HG03342 (cell line): ENCODE measurements around the gene TSGA10IP.
"Not testable (repeated sequence)": the region's sequence is repeated elsewhere in the genome, so short reads cannot be mapped to it uniquely, and the experiment has no call there.

Source experiments
- ATAC-seq: cut with Tn5 transposase; IDR thresholded peaks from one replicate; pipeline ENCODE4 v1.9.1; 2021; ENCODE audit warnings: mild to moderate bottlenecking, moderate library complexity; ENCODE audit not compliant: unreplicated experiment

The TSGA10IP gene

DNA sequence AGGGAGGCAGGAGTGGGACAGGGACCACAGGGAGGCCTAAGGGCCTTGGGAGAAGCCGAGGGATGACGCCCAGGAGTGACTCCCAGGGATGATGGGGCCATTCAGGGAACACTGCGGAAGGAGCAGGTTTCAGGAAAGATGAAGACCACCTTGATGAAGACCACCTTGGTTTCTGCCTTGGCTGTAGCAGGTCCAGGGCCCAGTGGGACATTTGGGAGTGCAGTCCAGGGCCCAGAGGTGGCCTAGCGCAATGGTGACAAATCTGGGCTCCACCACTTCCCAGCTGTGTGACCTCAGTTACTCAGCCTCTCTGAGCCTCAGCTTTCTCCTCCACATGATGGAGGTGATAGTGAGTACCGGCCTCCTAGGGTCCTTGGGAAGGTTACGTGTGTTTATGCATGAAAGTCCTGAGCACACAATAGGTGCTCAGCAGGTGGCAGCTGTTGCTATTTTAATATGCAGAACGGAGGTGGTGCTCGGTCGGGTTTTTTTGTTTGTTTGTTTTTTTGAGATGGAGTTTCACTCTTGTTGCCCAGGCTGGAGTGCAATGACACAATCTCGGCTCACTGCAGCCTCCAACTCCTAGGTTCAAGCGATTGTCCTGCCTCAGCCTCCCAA is 770 bp downstream of the TSGA10IP start:
- ATAC-seq, result no peak

GRCh38 chr11:65946655-65947054 is 1.4 kb downstream of the TSGA10IP start:
- ATAC-seq, result no peak

GRCh38 chr11:65947133-65947532 is 1.9 kb downstream of the TSGA10IP start:
- ATAC-seq, result no peak

DNA sequence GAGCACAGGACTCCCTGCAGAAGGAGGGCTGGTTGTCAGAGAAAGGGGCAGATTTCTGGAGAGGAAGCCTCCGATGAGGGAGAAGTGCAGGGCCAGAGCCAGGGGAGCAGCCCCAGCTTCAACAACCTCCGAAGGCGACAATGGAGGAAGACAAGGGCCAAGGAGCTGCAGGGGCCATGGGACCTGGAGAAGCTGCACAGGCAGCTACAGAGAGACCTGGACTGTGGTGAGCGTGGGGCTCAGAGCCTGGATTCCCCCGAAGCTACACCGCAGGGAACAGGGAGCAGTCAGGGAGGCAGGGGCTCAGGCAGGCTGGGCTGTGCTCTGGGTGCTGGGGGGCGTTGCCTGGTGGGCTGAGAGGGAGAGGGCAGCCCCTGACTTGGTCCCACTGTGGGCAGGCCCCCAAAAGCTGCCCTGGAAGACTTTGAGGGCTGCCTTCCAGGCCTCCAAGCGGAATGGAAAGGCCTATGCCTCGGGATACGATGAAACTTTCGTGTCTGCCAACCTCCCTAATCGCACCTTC is 2.4 kb downstream of the TSGA10IP start:
- ATAC-seq, result no peak

DNA sequence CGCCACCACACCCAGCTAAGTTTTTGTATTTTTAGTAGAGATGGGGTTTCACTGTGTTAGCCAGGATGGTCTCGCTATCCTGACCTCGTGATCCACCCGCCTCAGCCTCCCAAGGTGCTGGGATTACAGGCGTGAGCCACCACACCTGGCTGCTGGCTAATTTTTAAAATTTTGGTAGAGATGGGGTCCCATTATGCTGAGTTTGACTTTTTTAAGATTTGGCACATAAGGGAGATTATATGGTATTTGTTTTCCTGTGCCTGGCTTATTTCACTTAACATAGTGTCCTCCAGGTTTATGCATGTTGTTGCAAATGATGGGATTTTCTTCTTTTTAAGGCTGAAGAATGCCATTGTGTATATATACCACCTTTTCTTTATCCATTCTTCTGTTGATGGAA is 5.4 kb downstream of the TSGA10IP start:
- ATAC-seq, result not testable (repeated sequence)

GRCh38 chr11:65951641-65952040 is 6.4 kb downstream of the TSGA10IP start:
- ATAC-seq, result not testable (repeated sequence)

GRCh38 chr11:65952052-65952521 is 6.8 kb downstream of the TSGA10IP start:
- no peak for ATAC-seq

GRCh38 chr11:65953471-65953870 is 8.2 kb downstream of the TSGA10IP start:
- no peak for ATAC-seq

GRCh38 chr11:65954771-65955170 is 9.5 kb downstream of the TSGA10IP start:
- ATAC-seq, result no peak

DNA sequence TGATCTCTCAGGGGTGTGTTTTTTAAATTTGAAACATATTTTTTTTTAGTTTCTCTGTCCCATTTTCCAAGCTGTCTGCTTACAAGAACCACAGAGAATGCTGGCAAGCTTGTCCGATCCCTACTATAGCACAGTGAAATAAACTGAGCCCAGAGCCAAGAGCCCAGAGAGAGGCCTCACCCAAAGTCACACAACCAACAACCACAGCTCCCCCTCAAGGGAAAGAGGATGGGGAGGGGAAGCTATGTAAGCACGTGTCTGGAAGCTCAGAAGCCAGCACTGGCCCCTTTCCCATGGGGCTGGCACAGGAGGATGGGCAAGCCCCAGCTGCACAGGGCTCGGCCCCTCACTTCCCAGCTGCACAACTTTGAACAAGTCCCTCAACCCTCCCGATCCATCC is 13.0 kb downstream of the TSGA10IP start:
- no peak for ATAC-seq

GRCh38 chr11:65958774-65959420 is 13.6 kb downstream of the TSGA10IP start:
- no peak for ATAC-seq

DNA sequence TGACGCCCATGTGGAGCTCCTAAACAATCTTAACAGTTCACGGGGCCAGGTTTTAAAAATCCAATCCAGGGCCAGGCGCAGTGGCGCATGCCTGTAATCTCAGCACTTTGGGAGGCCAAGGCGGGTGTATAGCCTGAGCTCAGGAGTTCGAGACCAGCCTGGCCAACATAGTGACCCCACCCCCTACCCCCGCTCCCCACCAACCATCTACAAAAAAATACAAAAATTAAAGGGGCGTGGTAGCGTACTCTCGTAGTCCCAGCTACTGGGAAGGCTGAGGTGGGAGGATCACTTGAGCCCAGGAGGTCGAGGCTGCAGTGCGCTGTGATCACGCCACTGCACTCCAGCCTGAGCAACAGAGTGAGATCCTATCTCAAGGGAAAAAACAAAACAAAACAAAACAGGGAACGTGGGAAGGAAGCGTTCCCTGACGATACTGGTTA is 15.6 kb downstream of the TSGA10IP start:
- ATAC-seq, result no peak

DNA sequence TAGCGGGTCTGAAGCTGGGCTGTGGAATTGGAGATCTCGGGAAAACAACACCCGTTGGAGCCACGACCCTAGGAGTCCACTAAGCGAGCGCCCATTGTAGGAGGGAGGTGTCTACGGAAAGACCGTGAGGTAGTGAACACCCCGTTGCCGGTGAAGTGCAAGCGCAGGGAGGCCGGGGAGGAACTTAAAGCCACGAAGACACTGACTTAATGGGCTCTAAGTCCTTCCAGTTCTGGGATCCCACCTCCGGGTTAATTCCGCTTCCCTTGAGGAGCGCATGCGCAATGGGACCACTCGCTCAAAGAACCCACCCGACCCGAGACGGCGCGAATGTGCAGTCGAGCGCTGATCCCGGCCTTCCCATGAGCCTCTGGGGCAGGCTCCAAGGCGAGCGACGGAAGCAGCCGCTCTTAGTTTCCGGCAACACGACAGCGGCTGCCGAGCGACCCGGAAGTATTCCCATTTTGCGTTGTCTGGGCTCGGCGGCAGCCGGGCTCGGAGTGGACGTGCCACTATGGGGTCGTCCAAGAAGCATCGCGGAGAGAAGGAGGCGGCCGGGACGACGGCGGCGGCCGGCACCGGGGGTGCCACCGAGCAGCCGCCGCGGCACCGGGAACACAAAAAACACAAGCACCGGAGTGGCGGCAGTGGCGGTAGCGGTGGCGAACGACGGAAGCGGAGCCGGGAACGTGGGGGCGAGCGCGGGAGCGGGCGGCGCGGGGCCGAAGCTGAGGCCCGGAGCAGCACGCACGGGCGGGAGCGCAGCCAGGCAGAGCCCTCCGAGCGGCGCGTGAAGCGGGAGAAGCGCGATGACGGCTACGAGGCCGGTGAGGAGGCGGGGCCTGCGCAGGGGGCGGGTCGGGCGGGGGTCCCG is 16.2 kb downstream of the TSGA10IP start, which contains the start of gene SART1:
SART1 (plus strand) TSS at position 468 of the 874 bp plus-strand sequence; CDS start at position 515, 47 bp downstream.
- peak; percentile 82 for ATAC-seq

GRCh38 chr11:65962141-65962564 is 16.9 kb downstream of the TSGA10IP start:
- no peak for ATAC-seq

GRCh38 chr11:65964906-65965305 is 19.6 kb downstream of the TSGA10IP start:
- ATAC-seq, result no peak

DNA sequence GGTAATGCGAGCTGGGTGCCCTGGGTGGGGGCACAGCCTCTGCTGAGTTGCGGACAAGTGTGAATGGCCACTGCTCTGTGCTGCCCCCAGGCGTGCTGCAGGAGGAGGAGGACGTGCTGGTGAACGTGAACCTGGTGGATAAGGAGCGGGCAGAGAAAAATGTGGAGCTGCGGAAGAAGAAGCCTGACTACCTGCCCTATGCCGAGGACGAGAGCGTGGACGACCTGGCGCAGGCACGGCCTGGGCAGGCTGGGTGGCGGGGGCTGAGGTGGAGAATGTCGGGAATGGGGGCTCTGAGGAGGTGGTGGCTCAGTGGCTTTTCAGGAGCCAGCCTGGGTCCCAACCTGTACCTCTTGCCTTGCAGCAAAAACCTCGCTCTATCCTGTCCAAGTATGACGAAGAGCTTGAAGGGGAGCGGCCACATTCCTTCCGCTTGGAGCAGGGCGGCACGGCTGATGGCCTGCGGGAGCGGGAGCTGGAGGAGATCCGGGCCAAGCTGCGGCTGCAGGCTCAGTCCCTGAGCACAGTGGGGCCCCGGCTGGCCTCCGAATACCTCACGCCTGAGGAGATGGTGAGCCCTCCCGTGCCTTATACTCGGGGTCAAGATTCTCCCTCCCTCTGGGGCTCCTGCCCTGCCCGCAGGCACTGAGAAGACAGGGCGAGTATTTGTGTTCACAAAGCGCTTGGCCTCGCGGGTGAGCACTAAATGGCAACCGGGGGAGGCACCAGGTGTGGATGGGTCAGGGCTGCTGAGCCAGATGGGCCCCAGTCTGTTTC is 20.9 kb downstream of the TSGA10IP start:
- no peak for ATAC-seq

- no peak for ATAC-seq
These were observed 22.2 kb downstream of the TSGA10IP start for GRCh38 chr11:65967329-65967934.

DNA sequence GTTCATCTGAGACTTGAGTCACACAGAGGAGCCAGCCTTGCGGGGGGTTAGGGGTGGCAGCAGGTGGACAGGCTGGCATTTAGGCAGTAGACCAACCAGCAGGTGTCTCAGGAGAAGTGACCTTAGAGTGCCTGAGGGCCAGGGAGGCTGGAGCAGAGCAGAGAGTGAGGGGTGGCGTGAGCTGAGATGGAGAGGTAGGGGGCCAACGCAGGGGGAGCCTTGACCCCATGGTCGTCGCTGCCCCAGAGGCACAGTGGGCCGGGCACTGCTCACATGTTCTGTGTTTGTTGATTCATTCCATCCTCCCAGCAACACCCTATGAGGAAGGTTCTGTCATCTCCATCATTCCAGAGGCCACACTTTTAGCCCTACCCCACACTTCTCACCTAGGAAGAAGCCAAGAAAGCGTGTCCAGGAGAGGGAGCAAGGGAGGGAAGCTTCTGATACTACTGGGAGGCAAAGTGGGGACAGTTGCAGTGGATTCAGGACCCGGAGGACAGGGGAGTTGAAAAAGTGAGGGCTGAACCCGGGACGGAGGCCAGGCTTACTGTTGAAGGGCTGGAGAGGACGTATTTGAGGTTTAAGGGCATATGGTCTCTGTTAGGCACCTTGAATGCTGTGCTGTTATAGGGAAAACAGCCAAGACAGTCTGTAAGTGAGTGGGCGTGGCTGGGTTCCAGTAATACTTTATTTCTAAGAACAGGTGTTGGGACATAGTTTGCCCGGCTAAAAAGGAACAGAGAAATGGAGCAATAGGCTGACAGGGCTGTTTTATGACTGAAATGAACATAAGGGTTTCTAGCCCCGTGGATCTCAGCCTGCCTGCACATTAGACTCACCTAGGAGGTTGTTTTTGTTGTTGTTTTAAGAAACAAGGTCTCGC is 23.6 kb downstream of the TSGA10IP start:
- ATAC-seq, result no peak

DNA sequence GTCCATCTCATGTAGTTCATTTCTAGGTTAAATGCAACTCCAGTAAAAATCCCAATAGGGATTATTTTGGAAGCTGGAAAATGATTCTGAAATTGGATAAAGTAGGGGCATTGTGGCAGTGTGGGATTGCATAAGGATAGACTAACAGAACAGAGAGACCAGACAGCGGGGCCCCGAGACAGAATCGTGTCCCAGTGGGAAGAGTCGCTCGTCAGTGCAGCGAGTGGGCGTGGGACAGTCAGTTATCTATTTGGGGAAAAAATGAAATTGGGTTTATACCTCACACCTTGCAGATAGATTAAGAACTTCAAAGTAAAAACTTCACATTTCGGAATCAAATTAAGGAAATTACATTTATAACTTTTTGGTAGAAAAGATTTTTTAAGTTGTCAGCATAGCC is 26.8 kb downstream of the TSGA10IP start:
- no peak for ATAC-seq
